HG02588 (cell line): ENCODE measurements around the gene FAM193A.
"Not testable (repeated sequence)": the region's sequence is repeated elsewhere in the genome, so short reads cannot be mapped to it uniquely, and the experiment has no call there.

Experiments used
- ATAC-seq: cut with Tn5 transposase; IDR thresholded peaks from one replicate; pipeline ENCODE4 v1.9.1; 2021; ENCODE audit warnings: mild to moderate bottlenecking, moderate library complexity; ENCODE audit not compliant: unreplicated experiment

The FAM193A gene

GRCh38 chr4:2714918-2715317 lies 178.5 kb downstream of the FAM193A start:
- no peak for ATAC-seq

GRCh38 chr4:2715426-2715825 lies 179.0 kb downstream of the FAM193A start:
- no peak for ATAC-seq

GRCh38 chr4:2716236-2716635 lies 179.8 kb downstream of the FAM193A start:
- ATAC-seq: no peak

- ATAC-seq: no peak
These were observed 185.1 kb downstream of the FAM193A start for GRCh38 chr4:2721586-2721985.

GRCh38 chr4:2722033-2722432 lies 185.6 kb downstream of the FAM193A start:
- ATAC-seq: no peak

- ATAC-seq: no peak
These were observed 187.3 kb downstream of the FAM193A start for GRCh38 chr4:2723751-2724150.

GRCh38 chr4:2725380-2725779 lies 188.9 kb downstream of the FAM193A start:
- no peak for ATAC-seq

- not testable (repeated sequence) for ATAC-seq
These were observed 190.4 kb downstream of the FAM193A start for GRCh38 chr4:2726881-2727280.

GRCh38 chr4:2728221-2728620 lies 191.8 kb downstream of the FAM193A start:
- ATAC-seq: no peak

- ATAC-seq: no peak
These were observed 192.5 kb downstream of the FAM193A start for GRCh38 chr4:2728806-2729532.

GRCh38 chr4:2729533-2729875 lies 193.1 kb downstream of the FAM193A start:
- ATAC-seq: no peak

- no peak for ATAC-seq
These were observed 195.5 kb downstream of the FAM193A start for GRCh38 chr4:2731907-2732317.

- ATAC-seq: no peak
These were observed 196.1 kb downstream of the FAM193A start for GRCh38 chr4:2732526-2732925.

- ATAC-seq: no peak
These were observed 196.8 kb downstream of the FAM193A start for GRCh38 chr4:2733001-2733843.

- ATAC-seq: no peak
These were observed 197.6 kb downstream of the FAM193A start for GRCh38 chr4:2733844-2734574.

- ATAC-seq: no peak
These were observed 198.2 kb downstream of the FAM193A start for GRCh38 chr4:2734612-2735011.

GRCh38 chr4:2735869-2736268 lies 199.4 kb downstream of the FAM193A start:
- no peak for ATAC-seq

GRCh38 chr4:2738296-2738695 lies 201.8 kb downstream of the FAM193A start:
- not testable (repeated sequence) for ATAC-seq

GRCh38 chr4:2741626-2742025 lies 205.2 kb downstream of the FAM193A start:
- ATAC-seq: no peak

- no peak for ATAC-seq
These were observed 205.8 kb downstream of the FAM193A start for GRCh38 chr4:2742081-2742822.
